ENCODE data around the gene CFAP126. TPM values are rescaled to one million over a fixed set of nuclear protein-coding genes. Genes with fewer than 3 reads are reported as not detected.
"Not testable (repeated sequence)": the region's sequence is repeated elsewhere in the genome, so short reads cannot be mapped to it uniquely, and the experiment has no call there.

Gene CFAP126
- total RNA-seq, 3 donors from 2014 or later (not counting 1 experiment from before 2014, with no cell fraction given), result not detected

DNA sequence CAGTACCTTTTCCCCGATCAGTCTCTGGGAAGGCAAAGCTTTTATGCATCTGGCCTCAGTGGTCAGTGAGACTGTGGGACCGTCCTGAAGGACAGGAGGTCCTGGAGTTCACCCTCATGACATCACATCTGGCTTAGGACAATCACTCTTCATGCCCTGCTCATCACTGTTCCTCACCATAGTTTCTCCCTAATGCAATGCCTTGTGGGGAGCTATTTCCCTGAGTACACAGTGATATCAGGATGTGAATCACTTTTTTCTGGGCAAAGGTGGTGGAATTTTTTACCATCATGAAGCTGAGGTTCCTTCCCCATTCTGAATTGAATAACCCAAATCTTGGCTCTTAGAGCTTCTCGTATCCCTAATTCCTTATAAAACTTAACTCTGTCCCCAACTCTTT, 34.8 kb upstream of the CFAP126 start:
- peaks cover 18% of the 10 kb centered on the region for H3K4me1 ChIP-seq (ENCODE audit: control insufficient read depth, insufficient read depth, low read length)
- TF ChIP-seq, protein P1, sequence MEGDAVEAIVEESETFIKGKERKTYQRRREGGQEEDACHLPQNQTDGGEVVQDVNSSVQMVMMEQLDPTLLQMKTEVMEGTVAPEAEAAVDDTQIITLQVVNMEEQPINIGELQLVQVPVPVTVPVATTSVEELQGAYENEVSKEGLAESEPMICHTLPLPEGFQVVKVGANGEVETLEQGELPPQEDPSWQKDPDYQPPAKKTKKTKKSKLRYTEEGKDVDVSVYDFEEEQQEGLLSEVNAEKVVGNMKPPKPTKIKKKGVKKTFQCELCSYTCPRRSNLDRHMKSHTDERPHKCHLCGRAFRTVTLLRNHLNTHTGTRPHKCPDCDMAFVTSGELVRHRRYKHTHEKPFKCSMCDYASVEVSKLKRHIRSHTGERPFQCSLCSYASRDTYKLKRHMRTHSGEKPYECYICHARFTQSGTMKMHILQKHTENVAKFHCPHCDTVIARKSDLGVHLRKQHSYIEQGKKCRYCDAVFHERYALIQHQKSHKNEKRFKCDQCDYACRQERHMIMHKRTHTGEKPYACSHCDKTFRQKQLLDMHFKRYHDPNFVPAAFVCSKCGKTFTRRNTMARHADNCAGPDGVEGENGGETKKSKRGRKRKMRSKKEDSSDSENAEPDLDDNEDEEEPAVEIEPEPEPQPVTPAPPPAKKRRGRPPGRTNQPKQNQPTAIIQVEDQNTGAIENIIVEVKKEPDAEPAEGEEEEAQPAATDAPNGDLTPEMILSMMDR (IDR thresholded peaks at IDR 0.05), result no peak
- no peak for ATAC-seq
- no peaks in the 10 kb centered on the region for H3K9me3 ChIP-seq (ENCODE audit: control insufficient read depth, insufficient read depth, low read length)
- no peaks in the 10 kb centered on the region for H3K36me3 ChIP-seq (ENCODE audit: control insufficient read depth, insufficient read depth, low read length)
- peaks cover 45 to 53% of the 10 kb centered on the region in 2 donors for H3K4me1 Mint-ChIP-seq
- peaks cover 0 to 2% of the 10 kb centered on the region in 2 donors for H3K9me3 Mint-ChIP-seq
- no peak for DNase-seq
- no peak overlapping the region for H3K27ac Mint-ChIP-seq
- H3K27me3 Mint-ChIP-seq (ENCODE audit: low read depth in 2 of 2), result peaks cover 0 to 3% of the 10 kb centered on the region in 2 donors
- H3K27ac ChIP-seq (ENCODE audit: low read length), result no peak overlapping the region
- intact Hi-C loops (cut with micrococcal nuclease), result no loop called here
- H3K36me3 Mint-ChIP-seq, result no peaks in the 10 kb centered on the region
- 88% methylated on average over 3 of the region's 3 CpGs for WGBS (ENCODE audit: insufficient coverage)
- no peak overlapping the region for H3K4me3 Mint-ChIP-seq
- H3K4me3 ChIP-seq (ENCODE audit: low read length), result no peak overlapping the region
- no peaks in the 10 kb centered on the region for H3K27me3 ChIP-seq (ENCODE audit: control insufficient read depth, insufficient read depth, low read length)

DNA sequence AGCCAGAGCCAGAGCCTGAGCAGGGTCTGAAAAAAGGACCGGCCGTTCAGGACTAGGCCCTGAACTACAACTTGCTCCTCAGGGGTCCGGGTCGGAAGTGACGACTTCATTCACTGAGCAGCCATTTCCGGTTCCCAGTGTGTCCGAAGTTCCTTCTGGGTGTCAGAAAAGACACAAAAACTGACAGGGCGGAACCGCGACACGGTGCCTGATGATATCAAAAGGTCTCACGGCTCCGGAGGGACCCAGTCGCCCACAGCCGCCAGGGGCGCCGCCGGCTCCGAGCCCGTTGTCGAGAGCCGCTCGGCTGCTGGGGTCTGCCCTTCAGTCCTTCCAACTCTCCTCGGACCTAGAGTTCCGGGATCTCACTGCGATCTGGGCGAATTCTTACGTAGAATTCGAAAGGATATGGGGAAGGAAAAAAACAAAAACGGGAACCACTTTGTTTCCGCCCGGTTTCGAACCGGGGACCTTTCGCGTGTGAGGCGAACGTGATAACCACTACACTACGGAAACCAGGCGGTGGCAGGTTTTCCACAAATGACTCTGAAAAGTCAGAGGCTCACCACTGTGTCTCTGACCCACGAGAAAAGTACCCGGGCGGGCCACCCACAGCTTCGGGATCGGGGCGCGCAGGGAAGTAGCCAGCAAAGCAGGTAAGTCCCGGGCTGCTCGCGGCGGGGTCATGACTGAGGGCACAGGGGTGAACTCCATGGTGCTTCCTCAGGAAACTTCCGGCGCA, 31.8 kb upstream of the CFAP126 start:
- peak; percentile 93 to 97 for DNase-seq
- peak; percentile 81 to 92 (median 83) for ATAC-seq
- WGBS (ENCODE audit: insufficient coverage), result under 1% methylated on average over 53 of the region's 53 CpGs
- H3K27ac ChIP-seq (ENCODE audit: low read length), result peak overlapping the region; percentile 98
- H3K27me3 ChIP-seq (ENCODE audit: control insufficient read depth, insufficient read depth, low read length), result no peaks in the 10 kb centered on the region
- Mint-ChIP-seq H3K27ac (peak overlapping the region; percentile 100), H3K9me3 (peaks cover 0 to 2% of the 10 kb centered on the region in 2 donors), H3K4me3 (peak overlapping the region; percentile 97), H3K36me3 (no peaks in the 10 kb centered on the region), H3K27me3 (ENCODE audit: low read depth in 2 of 2) (peaks cover 0 to 3% of the 10 kb centered on the region in 2 donors), H3K4me1 (peaks cover 42 to 45% of the 10 kb centered on the region in 2 donors)
- no peaks in the 10 kb centered on the region for H3K36me3 ChIP-seq (ENCODE audit: control insufficient read depth, insufficient read depth, low read length)
- H3K4me3 ChIP-seq (ENCODE audit: low read length), result peak overlapping the region; percentile 93
- no peaks in the 10 kb centered on the region for H3K9me3 ChIP-seq (ENCODE audit: control insufficient read depth, insufficient read depth, low read length)
- intact Hi-C loops (cut with micrococcal nuclease), result loop anchor here (1.0 kb wide), 1 partner anchor 9 kb away; no protein-coding TSS in a partner anchor
- peaks cover 18% of the 10 kb centered on the region for H3K4me1 ChIP-seq (ENCODE audit: control insufficient read depth, insufficient read depth, low read length)
- TF ChIP-seq, protein P1 (IDR thresholded peaks at IDR 0.05), result peak; percentile 70

DNA sequence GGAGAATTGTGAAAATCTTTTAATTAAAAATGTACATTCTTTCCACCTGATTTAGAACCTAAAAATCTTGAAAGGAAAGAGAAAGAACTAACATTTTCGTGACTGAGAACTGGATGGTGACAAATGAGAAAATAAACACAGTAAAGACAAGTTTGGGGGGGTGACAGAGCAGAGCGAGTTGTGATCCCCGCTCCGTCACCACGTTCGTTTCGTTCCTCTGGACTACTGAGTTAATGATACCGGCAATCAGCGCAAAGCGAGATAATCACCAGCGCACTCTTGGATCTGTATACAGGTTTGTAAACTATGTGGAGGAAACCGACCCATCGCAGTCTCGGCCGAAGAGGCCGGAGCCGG, 31.2 kb upstream of the CFAP126 start:
- H3K9me3 Mint-ChIP-seq, result peaks cover 0 to 2% of the 10 kb centered on the region in 2 donors
- peaks cover 18% of the 10 kb centered on the region for H3K4me1 ChIP-seq (ENCODE audit: control insufficient read depth, insufficient read depth, low read length)
- TF ChIP-seq, protein P1 (IDR thresholded peaks at IDR 0.05), result no peak
- intact Hi-C loops (cut with micrococcal nuclease), result loop anchor here (1.0 kb wide), 1 partner anchor 9 kb away; no protein-coding TSS in a partner anchor
- no peaks in the 10 kb centered on the region for H3K27me3 ChIP-seq (ENCODE audit: control insufficient read depth, insufficient read depth, low read length)
- DNase-seq (no peak), ATAC-seq (peak in 2 of 3 donors; percentile 27 to 34)
- H3K36me3 Mint-ChIP-seq, result no peaks in the 10 kb centered on the region
- H3K9me3 ChIP-seq (ENCODE audit: control insufficient read depth, insufficient read depth, low read length), result no peaks in the 10 kb centered on the region
- WGBS (ENCODE audit: insufficient coverage), result 7% methylated on average over 17 of the region's 17 CpGs
- peak overlapping the region; percentile 93 for H3K4me3 ChIP-seq (ENCODE audit: low read length)
- H3K36me3 ChIP-seq (ENCODE audit: control insufficient read depth, insufficient read depth, low read length), result no peaks in the 10 kb centered on the region
- H3K4me3 Mint-ChIP-seq, result peak overlapping the region; percentile 97
- peaks cover 36 to 40% of the 10 kb centered on the region in 2 donors for H3K4me1 Mint-ChIP-seq
- peaks cover 0 to 3% of the 10 kb centered on the region in 2 donors for H3K27me3 Mint-ChIP-seq (ENCODE audit: low read depth in 2 of 2)
- peak overlapping the region; percentile 98 for H3K27ac ChIP-seq (ENCODE audit: low read length)
- H3K27ac Mint-ChIP-seq, result peak overlapping the region; percentile 100

DNA sequence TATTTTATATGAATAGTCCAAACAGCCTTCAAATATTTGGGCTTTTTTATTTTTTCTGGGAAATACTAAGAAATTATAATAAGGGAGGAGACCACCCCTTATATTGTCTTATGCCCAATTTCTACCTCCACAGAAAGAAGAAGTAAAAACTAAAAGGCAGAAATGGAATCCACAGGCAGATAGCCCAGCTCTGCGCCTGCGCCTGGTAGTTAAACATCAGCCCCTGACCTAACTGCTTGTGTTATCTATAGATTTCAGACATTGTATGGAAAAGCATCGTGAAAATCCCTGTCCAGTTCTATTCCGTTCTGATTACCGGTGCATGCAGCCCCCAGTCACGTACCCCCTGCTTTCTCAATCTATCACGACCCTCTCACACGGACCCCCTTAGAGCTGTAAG, 29.4 kb upstream of the CFAP126 start:
- ATAC-seq; H3K27me3 ChIP-seq (ENCODE audit: control insufficient read depth, insufficient read depth, low read length); H3K36me3 ChIP-seq (ENCODE audit: control insufficient read depth, insufficient read depth, low read length); intact Hi-C loops (cut with micrococcal nuclease); H3K27ac Mint-ChIP-seq; H3K9me3 Mint-ChIP-seq; DNase-seq; H3K4me3 ChIP-seq (ENCODE audit: low read length); H3K27me3 Mint-ChIP-seq (ENCODE audit: low read depth in 2 of 2); H3K4me3 Mint-ChIP-seq; H3K36me3 Mint-ChIP-seq; H3K9me3 ChIP-seq (ENCODE audit: control insufficient read depth, insufficient read depth, low read length); H3K27ac ChIP-seq (ENCODE audit: low read length): not testable (repeated sequence)
- WGBS (ENCODE audit: insufficient coverage), result 99% methylated on average over 8 of the region's 8 CpGs
- peaks cover 18% of the 10 kb centered on the region for H3K4me1 ChIP-seq (ENCODE audit: control insufficient read depth, insufficient read depth, low read length)
- peaks cover 26 to 30% of the 10 kb centered on the region in 2 donors for H3K4me1 Mint-ChIP-seq
